Vagina (tissue), 2 donors: ENCODE data around the gene PTBP1. TPM values are rescaled to one million over a fixed set of nuclear protein-coding genes. Genes with fewer than 3 reads are reported as not detected.
A peak's percentile ranks its signal among the peaks of the same experiment; 100 is the strongest.

Source experiments
- DNase-seq, 2 donors: peaks; one replicate each; pipeline ENCODE4 v3.0.0-alpha.2; 2017; ENCODE audit errors: extremely low spot score in 2 of 2
- H3K27ac ChIP-seq: fragments of 200-600 bp; sonication (generic); one replicate; pipeline ENCODE4 v1.5.1; 2019
- H3K27me3 ChIP-seq: fragments of 200-600 bp; sonication (generic); one replicate; pipeline ENCODE4 v1.5.1; 2019
- H3K36me3 ChIP-seq, 2 donors: fragments of 200-600 bp; sonication (generic); one replicate each; pipeline ENCODE4 v1.5.1; 2017 to 2019
- H3K4me1 ChIP-seq: fragments of 200-600 bp; sonication (generic); one replicate; pipeline ENCODE4 v1.5.1; 2019
- H3K4me3 ChIP-seq, 2 donors: fragments of 200-600 bp; sonication (generic); 1 replicate in 1 of 2; 2 replicates in 1 of 2; pipeline ENCODE4 v1.5.1; 2016 to 2019
- H3K9me3 ChIP-seq: fragments of 200-600 bp; sonication (generic); one replicate; pipeline ENCODE4 v1.5.1; 2019
- POLR2A ChIP-seq, 2 donors: fragments of 450-650 bp; IDR thresholded peaks; one replicate each; pipeline ENCODE4 v1.6.1; 2017; ENCODE audit warnings: antibody characterized with exemption in 2 of 2, mild to moderate bottlenecking in 2 of 2, moderate library complexity in 2 of 2
- POLR2AphosphoS5 ChIP-seq, 2 donors: sonication (generic); formaldehyde crosslinking; IDR thresholded peaks; one replicate each; pipeline ENCODE4 v1.9.0; 2017; ENCODE audit warnings: antibody characterized with exemption in 2 of 2, mild to moderate bottlenecking in 2 of 2, low read depth in 1 of 2; ENCODE audit not compliant: insufficient read depth in 1 of 2
- intact Hi-C: fragments of 100-400 bp; cut with DNase I; formaldehyde crosslinking; loops from one replicate; pipeline ENCODE4 v1.15.1; 2023
- total RNA-seq: library from RNA; depleted of rRNA; stranded (reverse); fragments of >200 nt; gene quantifications from one replicate; pipeline ENCODE4 v1.2.3, GENCODE V29; 2016
- TF ChIP-seq, protein P1 (sequence below), 3 experiments: fragments of 450-650 bp in 2 of 3; fragments of 200-600 bp in 1 of 3; sonication (generic) in 1 of 3; IDR thresholded peaks; one replicate each; pipeline ENCODE4 v1.5.1; 2017 to 2019; ENCODE audit warnings: antibody characterized with exemption in 3 of 3, mild to moderate bottlenecking in 2 of 3, moderate library complexity in 2 of 3

Gene PTBP1
- total RNA-seq, 1 donor from 2014 or later: 230 TPM

DNA sequence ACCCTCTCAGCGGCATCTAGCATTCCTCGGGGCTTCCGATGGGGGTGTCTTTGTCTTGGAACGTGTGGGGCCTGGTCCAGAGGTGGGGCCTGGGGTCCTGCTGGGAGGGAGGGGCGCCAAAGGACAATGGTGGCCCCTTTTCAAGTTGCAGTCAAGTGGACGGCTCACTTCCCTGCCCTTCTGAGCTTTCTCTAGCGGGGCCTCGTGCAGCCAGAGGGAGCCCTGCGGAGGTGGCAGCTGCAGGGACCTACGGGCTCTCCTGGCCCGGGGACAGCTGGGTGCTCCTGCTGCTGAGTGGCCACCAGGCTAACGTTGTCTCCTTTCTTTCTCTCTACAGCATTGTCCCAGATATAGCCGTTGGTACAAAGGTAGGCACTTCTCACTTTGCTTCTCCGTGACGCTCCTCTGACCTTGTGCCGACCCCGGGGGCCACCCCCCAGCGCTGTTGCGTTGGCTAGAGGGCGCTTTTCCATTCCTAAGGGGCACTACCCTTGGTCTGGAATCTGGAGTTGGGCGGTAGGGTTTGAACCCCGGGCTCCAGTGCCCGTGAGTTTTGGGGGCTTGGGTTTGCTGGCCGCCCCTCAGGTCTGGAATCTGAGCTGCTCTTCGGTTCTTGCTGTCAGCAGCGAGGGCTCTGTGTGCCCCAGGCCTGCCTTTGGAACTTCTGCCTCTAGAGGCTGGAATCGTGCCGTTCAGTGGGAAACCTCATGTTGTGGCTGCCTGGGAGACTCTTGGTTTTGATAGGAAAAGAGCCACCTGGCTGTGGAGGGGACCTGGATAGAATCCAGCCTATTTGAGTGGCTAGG lies 2.0 kb downstream of the PTBP1 start:
- Histone ChIP-seq H3K4me1 (peaks cover 71% of the 10 kb centered on the region), H3K36me3 (peaks cover 0 to 14% of the 10 kb centered on the region in 2 donors), H3K27me3 (no peaks in the 10 kb centered on the region), H3K4me3 (peak overlapping the region; percentile 85 to 94), H3K9me3 (no peaks in the 10 kb centered on the region), H3K27ac (peak overlapping the region; percentile 97)
- TF ChIP-seq POLR2A (IDR thresholded peaks at IDR 0.05): no peak
- TF ChIP-seq, protein P1, sequence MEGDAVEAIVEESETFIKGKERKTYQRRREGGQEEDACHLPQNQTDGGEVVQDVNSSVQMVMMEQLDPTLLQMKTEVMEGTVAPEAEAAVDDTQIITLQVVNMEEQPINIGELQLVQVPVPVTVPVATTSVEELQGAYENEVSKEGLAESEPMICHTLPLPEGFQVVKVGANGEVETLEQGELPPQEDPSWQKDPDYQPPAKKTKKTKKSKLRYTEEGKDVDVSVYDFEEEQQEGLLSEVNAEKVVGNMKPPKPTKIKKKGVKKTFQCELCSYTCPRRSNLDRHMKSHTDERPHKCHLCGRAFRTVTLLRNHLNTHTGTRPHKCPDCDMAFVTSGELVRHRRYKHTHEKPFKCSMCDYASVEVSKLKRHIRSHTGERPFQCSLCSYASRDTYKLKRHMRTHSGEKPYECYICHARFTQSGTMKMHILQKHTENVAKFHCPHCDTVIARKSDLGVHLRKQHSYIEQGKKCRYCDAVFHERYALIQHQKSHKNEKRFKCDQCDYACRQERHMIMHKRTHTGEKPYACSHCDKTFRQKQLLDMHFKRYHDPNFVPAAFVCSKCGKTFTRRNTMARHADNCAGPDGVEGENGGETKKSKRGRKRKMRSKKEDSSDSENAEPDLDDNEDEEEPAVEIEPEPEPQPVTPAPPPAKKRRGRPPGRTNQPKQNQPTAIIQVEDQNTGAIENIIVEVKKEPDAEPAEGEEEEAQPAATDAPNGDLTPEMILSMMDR (IDR thresholded peaks at IDR 0.05): no peak
- TF ChIP-seq POLR2AphosphoS5 (IDR thresholded peaks at IDR 0.05; ENCODE audit: insufficient read depth in 1 of 2, low read depth in 1 of 2): no peak
- intact Hi-C loops: no loop called here
- DNase-seq: no peak

DNA sequence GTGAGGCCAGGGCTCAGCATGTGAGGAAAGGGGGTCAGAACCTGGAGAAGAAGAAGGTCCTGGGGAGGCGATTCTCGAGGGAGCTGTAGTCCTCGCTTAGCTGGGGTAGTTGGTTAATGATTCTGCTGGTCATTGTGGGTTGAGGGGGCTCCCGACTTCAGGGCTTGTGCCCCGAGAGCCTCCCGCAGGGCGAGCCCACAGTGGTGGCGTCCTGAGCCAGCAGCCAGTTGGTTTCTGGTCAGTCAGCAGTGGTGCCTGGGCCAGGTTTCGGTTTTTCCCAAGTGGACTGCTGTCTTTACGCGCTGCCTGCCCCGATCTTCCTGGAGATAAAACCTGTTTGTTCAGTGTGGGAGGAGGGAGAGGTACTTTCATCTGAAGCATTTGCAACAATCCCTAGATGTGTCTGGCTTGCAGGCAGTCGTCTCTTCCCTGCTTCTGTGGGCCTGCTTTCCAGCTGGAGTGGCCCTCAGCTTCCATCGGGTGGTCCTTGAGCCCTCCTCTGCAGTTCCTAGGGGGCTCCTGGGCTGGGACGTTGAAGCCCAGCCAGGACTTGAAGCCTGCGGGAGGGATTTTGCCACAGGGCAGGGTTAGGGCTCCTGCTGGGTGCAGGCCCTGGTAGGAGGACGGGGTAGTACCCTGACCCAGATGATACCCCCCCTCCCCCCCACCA lies 3.2 kb downstream of the PTBP1 start:
- intact Hi-C loops: loop anchor here (5.0 kb wide), 1 partner anchor 47 kb away; no protein-coding TSS in a partner anchor
- peaks cover 69% of the 10 kb centered on the region for H3K4me1 ChIP-seq
- H3K4me3 ChIP-seq: peak overlapping the region; percentile 7 to 42

GRCh38 chr19:801030-801860 lies 4.0 kb downstream of the PTBP1 start:
- Histone ChIP-seq H3K4me3 (peak overlapping the region; percentile 7 to 42), H3K27ac (peak overlapping the region; percentile 97), H3K36me3 (peaks cover 0 to 33% of the 10 kb centered on the region in 2 donors), H3K27me3 (no peaks in the 10 kb centered on the region), H3K9me3 (no peaks in the 10 kb centered on the region), H3K4me1 (peaks cover 61% of the 10 kb centered on the region)
- TF ChIP-seq POLR2AphosphoS5 (IDR thresholded peaks at IDR 0.05; ENCODE audit: insufficient read depth in 1 of 2, low read depth in 1 of 2) (no peak), POLR2A (IDR thresholded peaks at IDR 0.05) (no peak)
- TF ChIP-seq, protein P1 (IDR thresholded peaks at IDR 0.05): no peak
- no peak for DNase-seq
- intact Hi-C loops: loop anchor here (5.0 kb wide), 1 partner anchor 46 kb away; no protein-coding TSS in a partner anchor

More for the DNA sequence above, 3.2 kb downstream of the PTBP1 start:
- TF ChIP-seq, protein P1 (IDR thresholded peaks at IDR 0.05): no peak
- TF ChIP-seq POLR2A (IDR thresholded peaks at IDR 0.05): no peak
- no peak for TF ChIP-seq POLR2AphosphoS5 (IDR thresholded peaks at IDR 0.05; ENCODE audit: insufficient read depth in 1 of 2, low read depth in 1 of 2)
- no peaks in the 10 kb centered on the region for H3K9me3 ChIP-seq
- H3K27me3 ChIP-seq: no peaks in the 10 kb centered on the region
- peaks cover 0 to 26% of the 10 kb centered on the region in 2 donors for H3K36me3 ChIP-seq
- DNase-seq: no peak
- H3K27ac ChIP-seq: peak overlapping the region; percentile 97

DNA sequence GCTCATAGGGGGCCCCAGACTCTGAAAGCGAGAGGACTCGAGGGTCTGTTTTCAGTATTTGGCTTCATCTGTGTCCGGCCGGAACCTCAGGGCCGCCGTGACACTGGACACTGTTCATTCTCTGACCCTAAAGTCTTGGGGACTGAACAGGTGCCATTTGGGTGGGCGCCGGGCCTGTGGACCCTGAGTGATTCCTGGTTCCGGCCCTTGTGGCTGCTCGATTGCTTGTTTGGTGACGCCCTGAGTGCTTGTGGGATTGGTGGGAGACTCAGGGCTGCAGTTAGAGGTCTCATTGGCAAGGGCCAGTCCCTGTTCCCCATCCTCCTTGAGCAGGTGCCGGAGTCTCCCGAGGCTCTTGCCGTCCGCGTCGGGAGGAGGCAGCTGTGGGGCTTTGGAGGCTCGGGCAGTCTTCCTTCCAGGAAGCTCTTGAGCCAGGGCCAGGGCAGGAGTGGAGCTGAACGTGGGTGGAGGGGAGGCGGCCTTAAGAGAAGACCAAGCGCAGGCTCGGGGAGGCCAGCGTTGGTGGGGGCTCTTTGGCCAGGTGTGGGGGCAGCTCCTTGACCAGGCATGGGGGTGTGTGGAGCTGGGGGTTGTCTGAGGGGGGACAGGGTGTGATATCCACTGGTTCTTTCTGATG lies 4.7 kb downstream of the PTBP1 start:
- TF ChIP-seq POLR2AphosphoS5 (IDR thresholded peaks at IDR 0.05; ENCODE audit: insufficient read depth in 1 of 2, low read depth in 1 of 2) (no peak), POLR2A (IDR thresholded peaks at IDR 0.05) (no peak)
- TF ChIP-seq, protein P1 (IDR thresholded peaks at IDR 0.05): no peak
- Histone ChIP-seq H3K9me3 (no peaks in the 10 kb centered on the region), H3K36me3 (peaks cover 0 to 41% of the 10 kb centered on the region in 2 donors), H3K27me3 (no peaks in the 10 kb centered on the region), H3K4me1 (peaks cover 57% of the 10 kb centered on the region), H3K27ac (peak overlapping the region; percentile 97), H3K4me3 (peak overlapping the region; percentile 7 to 42)
- intact Hi-C loops: loop anchor here (5.0 kb wide), 1 partner anchor 45 kb away; no protein-coding TSS in a partner anchor
- DNase-seq: no peak
